Caco-2 (cell line): ENCODE results near the gene CFAP97. TPM values are rescaled to one million over a fixed set of nuclear protein-coding genes. Genes with fewer than 3 reads are reported as not detected.

Experiments
- BruUV-seq: library from RNA; stranded (reverse); fragments of 400-500 nt; replicated peaks from 2 replicates; lab custom pipeline; 2021; lab: Mats Ljungman, UMichigan
- CTCF ChIA-PET: fragments of 300-600 bp; sonication (Branson Sonifier 250); formaldehyde crosslinking; loops from one replicate; lab custom pipeline; 2022; ENCODE audit warnings: antibody characterized with exemption; lab: Charles Lee
- POLR2A ChIA-PET: fragments of 300-600 bp; sonication (Branson Sonifier 250); formaldehyde crosslinking; loops from one replicate; lab custom pipeline; 2022; ENCODE audit warnings: antibody characterized with exemption; lab: Charles Lee
- DNase-seq, 2 experiments: peaks; one replicate each; pipeline versions ENCODE4 v3.0.0 to v3.0.0-alpha.2; 2020 to 2022
- H3K27me3 ChIP-seq: replicated peaks from 2 replicates; pipeline ENCODE4 v1.6.0; 2011; ENCODE audit warnings: low read length; ENCODE audit not compliant: control insufficient read depth, insufficient read depth
- H3K36me3 ChIP-seq: 2 replicates; pipeline ENCODE4 v1.5.1; 2011; ENCODE audit warnings: low read length; ENCODE audit not compliant: control insufficient read depth, insufficient read depth
- H3K4me1 ChIP-seq: fragments of 250-450 bp; sonication (Bioruptor Pico); 2 replicates; pipeline ENCODE4 v1.5.1; 2020; ENCODE audit warnings: mild to moderate bottlenecking
- H3K4me3 ChIP-seq: 2 replicates; pipeline ENCODE4 v1.5.1; 2011; ENCODE audit warnings: low read depth, mild to moderate bottlenecking, control low read depth, low read length
- H3K9me3 ChIP-seq: fragments of 250-450 bp; sonication (Bioruptor Pico); 2 replicates; pipeline ENCODE4 v1.5.1; 2020; ENCODE audit warnings: mild to moderate bottlenecking, moderate library complexity
- H3K27ac Mint-ChIP-seq: one replicate; pipeline ENCODE4 v1.8.0; 2022; ENCODE audit warnings: mixed read lengths; ENCODE audit not compliant: unreplicated experiment
- H3K27me3 Mint-ChIP-seq: one replicate; pipeline ENCODE4 v1.8.0; 2022; ENCODE audit warnings: mixed read lengths; ENCODE audit not compliant: insufficient read depth, unreplicated experiment
- H3K36me3 Mint-ChIP-seq: one replicate; pipeline ENCODE4 v1.8.0; 2022; ENCODE audit warnings: mild to moderate bottlenecking, mixed read lengths; ENCODE audit not compliant: insufficient read depth, unreplicated experiment
- H3K4me1 Mint-ChIP-seq: one replicate; pipeline ENCODE4 v1.8.0; 2022; ENCODE audit warnings: low read depth, mixed read lengths; ENCODE audit not compliant: unreplicated experiment
- H3K4me3 Mint-ChIP-seq: one replicate; pipeline ENCODE4 v1.8.0; 2022; ENCODE audit warnings: mild to moderate bottlenecking, moderate library complexity, mixed read lengths; ENCODE audit not compliant: unreplicated experiment
- H3K9me3 Mint-ChIP-seq: one replicate; pipeline ENCODE4 v1.8.0; 2022; ENCODE audit warnings: mixed read lengths; ENCODE audit not compliant: unreplicated experiment
- CTCF ChIP-seq, 2 experiments: fragments of 200-600 bp in 1 of 2; IDR thresholded peaks; 1 replicate in 1 of 2; 2 replicates in 1 of 2; pipeline versions ENCODE4 v1.5.1 to v1.8.0; 2011 to 2022; ENCODE audit warnings: antibody characterized with exemption in 1 of 2, control low read depth in 1 of 2, inconsistent platforms in 1 of 2, low read depth in 1 of 2, low read length in 1 of 2, mild to moderate bottlenecking in 1 of 2, moderate library complexity in 1 of 2; ENCODE audit not compliant: insufficient read depth in 1 of 2, severe bottlenecking in 1 of 2, unreplicated experiment in 1 of 2
- intact Hi-C: fragments of 100-400 bp; cut with micrococcal nuclease; formaldehyde crosslinking; loops from one replicate; pipeline ENCODE4 v1.10.0; 2022; ENCODE audit not compliant: unreplicated experiment
- total RNA-seq: library from RNA; stranded (reverse); gene quantifications from 2 replicates; pipeline ENCODE4 v1.2.3, GENCODE V29; 2022

CFAP97 gene
- total RNA-seq, 1 experiment from 2014 or later, result 20.3 TPM

GRCh38 chr4:185190306-185190856, 13.4 kb downstream of the CFAP97 start:
- Histone ChIP-seq H3K9me3 (no peaks in the 10 kb centered on the region), H3K4me3 (no peak overlapping the region), H3K4me1 (peaks cover 7% of the 10 kb centered on the region; the same call in 1 of the 2 replicates), H3K27me3 (no peaks in the 10 kb centered on the region), H3K36me3 (no peaks in the 10 kb centered on the region)
- no peak for TF ChIP-seq CTCF (IDR thresholded peaks at IDR 0.05; ENCODE audit: insufficient read depth in 1 of 2, low read depth in 1 of 2, low read length in 1 of 2, severe bottlenecking in 1 of 2, unreplicated experiment in 1 of 2)
- DNase-seq, result no peak
- H3K27me3 Mint-ChIP-seq, result no peaks in the 10 kb centered on the region
- ChIA-PET CTCF (no interaction called here), POLR2A (no interaction called here)
- intact Hi-C loops, result no loop called here
- H3K4me3 Mint-ChIP-seq, result no peak overlapping the region
- no peak overlapping the region for H3K27ac Mint-ChIP-seq
- H3K36me3 Mint-ChIP-seq, result peaks cover 10% of the 10 kb centered on the region
- BruUV-seq, result TSS peak; percentile 58
- no peaks in the 10 kb centered on the region for H3K4me1 Mint-ChIP-seq
- H3K9me3 Mint-ChIP-seq, result no peaks in the 10 kb centered on the region

- Histone ChIP-seq H3K4me3 (no peak overlapping the region), H3K36me3 (no peaks in the 10 kb centered on the region), H3K9me3 (no peaks in the 10 kb centered on the region), H3K4me1 (peaks cover 6% of the 10 kb centered on the region; the same call in 1 of the 2 replicates), H3K27me3 (no peaks in the 10 kb centered on the region)
- DNase-seq, result no peak
- Mint-ChIP-seq H3K27me3 (no peaks in the 10 kb centered on the region), H3K4me3 (no peak overlapping the region), H3K9me3 (no peaks in the 10 kb centered on the region), H3K4me1 (no peaks in the 10 kb centered on the region), H3K36me3 (peaks cover 10% of the 10 kb centered on the region), H3K27ac (no peak overlapping the region)
- no TSS peak for BruUV-seq
- intact Hi-C loops, result no loop called here
- POLR2A ChIA-PET, result no interaction called here
- no peak for TF ChIP-seq CTCF (IDR thresholded peaks at IDR 0.05; ENCODE audit: insufficient read depth in 1 of 2, low read depth in 1 of 2, low read length in 1 of 2, severe bottlenecking in 1 of 2, unreplicated experiment in 1 of 2)
- CTCF ChIA-PET, result no interaction called here
Measured at GRCh38 chr4:185189606-185190305, 14.0 kb downstream of the CFAP97 start.

- no peaks in the 10 kb centered on the region for H3K9me3 Mint-ChIP-seq
- no peaks in the 10 kb centered on the region for H3K36me3 ChIP-seq
- no peaks in the 10 kb centered on the region for H3K27me3 ChIP-seq
- no peaks in the 10 kb centered on the region for H3K4me1 Mint-ChIP-seq
- no peaks in the 10 kb centered on the region for H3K9me3 ChIP-seq
- no peaks in the 10 kb centered on the region for H3K4me1 ChIP-seq
- no peak overlapping the region for H3K4me3 Mint-ChIP-seq
- no peak for DNase-seq
- peaks cover 6% of the 10 kb centered on the region for H3K36me3 Mint-ChIP-seq
- ChIA-PET POLR2A (no interaction called here), CTCF (no interaction called here)
- no TSS peak for BruUV-seq
- no peaks in the 10 kb centered on the region for H3K27me3 Mint-ChIP-seq
- intact Hi-C loops, result no loop called here
- no peak for TF ChIP-seq CTCF (IDR thresholded peaks at IDR 0.05; ENCODE audit: insufficient read depth in 1 of 2, low read depth in 1 of 2, low read length in 1 of 2, severe bottlenecking in 1 of 2, unreplicated experiment in 1 of 2)
- no peak overlapping the region for H3K27ac Mint-ChIP-seq
- no peak overlapping the region for H3K4me3 ChIP-seq
Measured at GRCh38 chr4:185186769-185187168, 17.0 kb downstream of the CFAP97 start.
